Testis (tissue), 3 donors: ENCODE measurements around the gene KCNA2. TPM values are rescaled to one million over a fixed set of nuclear protein-coding genes. Genes with fewer than 3 reads are reported as not detected.

ENCODE experiments used
- DNase-seq: peaks from one replicate; pipeline ENCODE4 v3.0.0-alpha.2; 2019
- H3K27ac ChIP-seq, 2 donors: fragments of 200-600 bp; sonication (generic); one replicate each; pipeline ENCODE4 v1.5.1; 2019
- H3K27me3 ChIP-seq: fragments of 200-600 bp; sonication (generic); one replicate; pipeline ENCODE4 v1.5.1; 2019
- H3K36me3 ChIP-seq: fragments of 200-600 bp; sonication (generic); one replicate; pipeline ENCODE4 v1.5.1; 2017; ENCODE audit warnings: low read depth; ENCODE audit errors: missing control alignments
- H3K4me1 ChIP-seq: fragments of 200-600 bp; sonication (generic); one replicate; pipeline ENCODE4 v1.5.1; 2019
- H3K4me3 ChIP-seq, 2 donors: fragments of 200-600 bp; sonication (generic); one replicate each; pipeline ENCODE4 v1.5.1; 2017 to 2019
- H3K9me3 ChIP-seq: fragments of 200-600 bp; sonication (generic); one replicate; pipeline ENCODE4 v1.5.1; 2017
- POLR2A ChIP-seq: fragments of 450-650 bp; IDR thresholded peaks from one replicate; pipeline ENCODE4 v1.6.1; 2017; ENCODE audit warnings: antibody characterized with exemption, mild to moderate bottlenecking, moderate library complexity
- WGBS, 2 donors: methylation state at CpG; one replicate each; pipeline ENCODE4 v1.1.5; 2018; 5-methylcytosine and 5-hydroxymethylcytosine counted together
- intact Hi-C: fragments of 100-400 bp; cut with DNase I; formaldehyde crosslinking; loops from one replicate; pipeline ENCODE4 v1.15.1; 2023; ENCODE audit warnings: low total_unique reads
- polyA plus RNA-seq: library from polyadenylated mRNA; stranded (reverse); fragments of 350-450 nt; fragmentation: Illumina TruSeq; extraction: RNeasy Lipid Tissue Mini Kit (QIAGEN cat#74804); gene quantifications from one replicate; pipeline ENCODE4 v1.2.3, GENCODE V29; 2014; ENCODE audit warnings: low read depth, low replicate concordance; ENCODE audit not compliant: insufficient read depth
- total RNA-seq, 2 donors: library from RNA; depleted of rRNA; stranded (reverse); fragments of >200 nt; gene quantifications; one replicate each; pipeline ENCODE4 v1.2.3, GENCODE V29; 2016
- TF ChIP-seq, protein P1 (sequence below), 3 experiments: fragments of 450-650 bp in 2 of 3; fragments of 200-600 bp in 1 of 3; sonication (generic) in 1 of 3; IDR thresholded peaks; one replicate each; pipeline ENCODE4 v1.5.1; 2016 to 2019; ENCODE audit warnings: antibody characterized with exemption in 3 of 3, mild to moderate bottlenecking in 2 of 3, moderate library complexity in 1 of 3

KCNA2 gene
- total and polyA plus RNA-seq, 3 donors from 2014 or later, result 3.7 to 6.1 (median 6.1) TPM

DNA sequence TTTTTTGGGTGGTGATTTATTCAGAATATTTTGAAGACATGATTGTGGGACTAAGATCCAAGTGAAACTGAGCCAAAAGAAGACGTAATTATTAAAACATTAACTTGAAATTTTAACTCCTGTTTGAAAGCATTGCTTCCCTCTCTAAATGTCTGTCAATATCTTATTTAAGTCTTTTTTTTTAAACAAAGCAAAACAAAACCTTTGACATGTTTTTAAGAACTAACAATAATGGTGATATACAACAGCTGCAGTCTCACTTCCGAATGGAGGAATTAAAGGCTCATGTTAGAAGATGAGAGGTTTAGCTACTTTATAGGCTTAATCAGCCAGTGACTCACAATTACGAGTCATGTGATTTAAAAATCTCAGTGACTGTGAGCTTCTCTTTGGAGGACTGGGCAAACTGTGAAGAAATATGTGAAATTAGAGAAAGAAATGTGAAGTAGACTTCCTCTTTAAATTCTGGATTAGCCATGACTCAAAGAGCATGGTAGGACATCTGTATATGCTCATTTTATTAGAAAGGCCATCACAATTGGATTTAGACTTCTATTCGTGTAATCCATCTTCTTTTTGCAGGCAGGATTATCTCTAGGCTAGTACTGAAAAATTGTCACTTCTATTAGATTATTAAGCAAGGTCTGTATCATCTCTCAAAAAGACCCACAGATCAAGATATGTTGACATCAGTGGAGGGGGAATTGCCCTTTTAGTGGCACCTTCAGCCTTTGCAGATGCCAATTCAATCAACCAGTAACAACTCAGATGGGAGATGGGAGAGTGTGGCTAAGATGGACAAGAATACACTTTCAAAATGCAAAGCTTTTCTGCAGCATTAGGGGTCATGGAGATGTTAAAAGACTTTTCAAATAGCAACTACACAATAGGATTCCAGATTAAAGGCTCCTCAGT, 39.9 kb upstream of the KCNA2 start:
- 66 to 70% methylated on average over 4 of the region's 4 CpGs for WGBS, 2 donors
- no peak overlapping the region for H3K4me3 ChIP-seq
- H3K27ac ChIP-seq, result no peak overlapping the region
- H3K4me1 ChIP-seq, result no peaks in the 10 kb centered on the region
- H3K9me3 ChIP-seq, result no peaks in the 10 kb centered on the region
- no peaks in the 10 kb centered on the region for H3K27me3 ChIP-seq
- DNase-seq, result no peak
- H3K36me3 ChIP-seq, result no peaks in the 10 kb centered on the region
- intact Hi-C loops, result no loop called here
- TF ChIP-seq POLR2A, result no peak
- TF ChIP-seq, protein P1, sequence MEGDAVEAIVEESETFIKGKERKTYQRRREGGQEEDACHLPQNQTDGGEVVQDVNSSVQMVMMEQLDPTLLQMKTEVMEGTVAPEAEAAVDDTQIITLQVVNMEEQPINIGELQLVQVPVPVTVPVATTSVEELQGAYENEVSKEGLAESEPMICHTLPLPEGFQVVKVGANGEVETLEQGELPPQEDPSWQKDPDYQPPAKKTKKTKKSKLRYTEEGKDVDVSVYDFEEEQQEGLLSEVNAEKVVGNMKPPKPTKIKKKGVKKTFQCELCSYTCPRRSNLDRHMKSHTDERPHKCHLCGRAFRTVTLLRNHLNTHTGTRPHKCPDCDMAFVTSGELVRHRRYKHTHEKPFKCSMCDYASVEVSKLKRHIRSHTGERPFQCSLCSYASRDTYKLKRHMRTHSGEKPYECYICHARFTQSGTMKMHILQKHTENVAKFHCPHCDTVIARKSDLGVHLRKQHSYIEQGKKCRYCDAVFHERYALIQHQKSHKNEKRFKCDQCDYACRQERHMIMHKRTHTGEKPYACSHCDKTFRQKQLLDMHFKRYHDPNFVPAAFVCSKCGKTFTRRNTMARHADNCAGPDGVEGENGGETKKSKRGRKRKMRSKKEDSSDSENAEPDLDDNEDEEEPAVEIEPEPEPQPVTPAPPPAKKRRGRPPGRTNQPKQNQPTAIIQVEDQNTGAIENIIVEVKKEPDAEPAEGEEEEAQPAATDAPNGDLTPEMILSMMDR (IDR thresholded peaks at IDR 0.05), result no peak

DNA sequence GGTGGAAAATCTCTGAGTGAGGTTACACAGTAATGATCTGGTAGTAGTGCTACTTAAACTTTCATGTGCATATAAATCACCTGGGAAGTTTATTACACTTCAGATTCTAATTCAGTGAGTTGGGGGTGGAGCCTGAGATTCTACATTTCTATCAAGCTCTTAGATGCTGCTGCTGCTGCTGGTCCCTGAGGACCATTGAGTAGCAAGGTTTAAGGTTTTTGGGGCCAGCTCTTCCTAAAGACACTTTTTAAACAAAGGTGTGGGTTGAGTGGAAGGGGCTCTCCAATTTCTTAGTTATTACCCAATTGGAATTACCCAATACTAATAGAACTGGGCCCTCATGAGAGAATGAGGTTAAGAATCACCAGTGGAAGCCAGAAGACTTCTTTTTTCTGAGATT, 39.1 kb upstream of the KCNA2 start:
- no peaks in the 10 kb centered on the region for H3K4me1 ChIP-seq
- no peak for DNase-seq
- intact Hi-C loops, result no loop called here
- H3K27ac ChIP-seq, result no peak overlapping the region
- TF ChIP-seq, protein P1 (IDR thresholded peaks at IDR 0.05), result no peak
- no peak for TF ChIP-seq POLR2A
- no peaks in the 10 kb centered on the region for H3K9me3 ChIP-seq
- no peaks in the 10 kb centered on the region for H3K27me3 ChIP-seq
- no peaks in the 10 kb centered on the region for H3K36me3 ChIP-seq
- H3K4me3 ChIP-seq, result no peak overlapping the region

DNA sequence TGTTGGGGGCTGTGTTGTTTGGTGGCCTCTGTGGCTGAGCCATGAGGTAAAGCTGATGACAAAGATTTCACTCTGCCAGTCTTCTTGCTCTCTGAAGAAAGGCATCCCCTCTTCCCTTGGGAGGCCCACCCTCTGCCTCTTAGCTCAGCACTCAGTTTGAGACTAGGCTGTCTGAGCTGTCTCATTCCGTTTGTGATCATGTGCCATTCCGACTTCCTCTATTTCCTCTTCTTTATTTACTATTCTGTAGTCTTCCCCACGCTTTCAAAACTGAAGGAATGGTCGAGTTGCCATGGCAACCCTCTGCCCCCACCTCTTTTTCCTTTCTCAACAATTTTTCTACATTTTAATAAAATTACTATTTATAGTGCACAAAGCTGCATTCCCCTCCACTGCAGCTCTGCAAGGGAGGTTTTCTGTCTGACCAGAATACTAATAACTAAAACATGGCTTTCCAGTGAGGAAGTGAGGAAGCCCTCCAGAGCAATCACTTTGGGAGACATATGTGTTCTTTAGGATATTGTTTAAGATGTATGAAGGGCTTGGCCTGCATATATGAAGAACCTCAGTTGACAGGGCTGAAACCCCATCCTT, 37.8 kb upstream of the KCNA2 start:
- 45 to 49% methylated on average over 4 of the region's 4 CpGs for WGBS, 2 donors
- Histone ChIP-seq H3K27ac (no peak overlapping the region), H3K4me3 (no peak overlapping the region), H3K4me1 (no peaks in the 10 kb centered on the region), H3K27me3 (no peaks in the 10 kb centered on the region), H3K9me3 (no peaks in the 10 kb centered on the region), H3K36me3 (no peaks in the 10 kb centered on the region)
- intact Hi-C loops, result no loop called here
- no peak for DNase-seq
- TF ChIP-seq POLR2A, result no peak
- TF ChIP-seq, protein P1 (IDR thresholded peaks at IDR 0.05), result no peak

DNA sequence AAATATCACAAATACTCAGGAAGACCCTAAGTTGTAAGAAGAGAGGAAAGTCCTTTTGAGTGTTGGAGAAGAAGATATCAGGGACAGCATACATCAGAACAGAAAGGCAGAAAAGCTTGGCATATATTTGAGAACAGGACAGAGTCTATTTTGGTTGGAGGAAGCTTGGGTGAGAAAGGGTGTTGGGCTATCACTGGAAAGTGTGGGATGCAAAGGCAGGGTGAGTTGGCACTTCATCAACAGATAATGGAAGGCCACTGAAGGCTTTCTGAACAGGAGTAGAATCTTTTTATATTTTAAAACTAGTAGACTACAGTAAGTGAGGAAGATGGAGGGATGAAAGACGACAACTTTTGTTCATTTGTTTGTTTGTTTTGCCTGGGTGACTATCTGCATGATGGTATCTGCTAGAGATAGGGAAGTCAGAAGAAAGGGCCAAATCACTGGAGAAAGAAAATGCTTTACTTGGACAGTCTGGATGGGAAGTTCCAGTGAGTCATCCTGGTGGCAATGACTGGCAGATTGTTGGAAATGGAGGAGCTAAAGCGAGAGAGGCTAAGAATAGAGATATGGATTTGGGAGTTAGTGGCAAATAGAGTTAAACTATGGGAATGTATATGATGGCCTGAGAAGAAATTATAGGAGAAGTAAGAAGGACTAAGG, 33.7 kb upstream of the KCNA2 start:
- H3K27me3 ChIP-seq, result no peaks in the 10 kb centered on the region
- no peaks in the 10 kb centered on the region for H3K36me3 ChIP-seq
- intact Hi-C loops, result no loop called here
- no peaks in the 10 kb centered on the region for H3K4me1 ChIP-seq
- no peaks in the 10 kb centered on the region for H3K9me3 ChIP-seq
- no peak overlapping the region for H3K4me3 ChIP-seq
- TF ChIP-seq POLR2A, result no peak
- TF ChIP-seq, protein P1 (IDR thresholded peaks at IDR 0.05), result no peak
- no peak for DNase-seq
- H3K27ac ChIP-seq, result no peak overlapping the region
- 60 to 65% methylated on average over 2 of the region's 2 CpGs for WGBS, 2 donors
